ENCODE data around the gene ELP1. TPM values are rescaled to one million over a fixed set of nuclear protein-coding genes. Genes with fewer than 3 reads are reported as not detected.

Gene ELP1
- total and polyA plus RNA-seq, 4 donors, result 4.3 to 20.0 (median 16.7) TPM

GRCh38 chr9:108837530-108837929, 96.4 kb downstream of the ELP1 start:
- H3K4me3 ChIP-seq (ENCODE audit: low read length in 2 of 2), result no peak overlapping the region
- no peaks in the 10 kb centered on the region for H3K36me3 ChIP-seq (ENCODE audit: control insufficient read depth in 1 of 2, insufficient read depth in 2 of 2, low read length in 1 of 2)
- DNase-seq, result no peak
- ATAC-seq (ENCODE audit: low FRiP score), result no peak
- peaks cover 3% of the 10 kb centered on the region for H3K9me3 ChIP-seq (ENCODE audit: control insufficient read depth, low read length)
- 84 to 86% methylated on average over 4 of the region's 4 CpGs for WGBS, 2 donors
- H3K4me1 ChIP-seq (ENCODE audit: control insufficient read depth in 1 of 2, insufficient read depth in 2 of 2, low read length in 2 of 2), result no peaks in the 10 kb centered on the region
- H3K27me3 ChIP-seq (ENCODE audit: control insufficient read depth in 1 of 2, insufficient read depth in 2 of 2, low read length in 1 of 2), result no peaks in the 10 kb centered on the region
- intact Hi-C loops (cut with DNase I), result no loop called here
- H3K27ac ChIP-seq (ENCODE audit: low read depth in 1 of 2, low read length in 2 of 2), result no peak overlapping the region

- no peaks in the 10 kb centered on the region for H3K4me1 ChIP-seq (ENCODE audit: control insufficient read depth in 1 of 2, insufficient read depth in 2 of 2, low read length in 2 of 2)
- no peak overlapping the region for H3K4me3 ChIP-seq (ENCODE audit: low read length in 2 of 2)
- no peaks in the 10 kb centered on the region for H3K36me3 ChIP-seq (ENCODE audit: control insufficient read depth in 1 of 2, insufficient read depth in 2 of 2, low read length in 1 of 2)
- H3K27me3 ChIP-seq (ENCODE audit: control insufficient read depth in 1 of 2, insufficient read depth in 2 of 2, low read length in 1 of 2), result no peaks in the 10 kb centered on the region
- intact Hi-C loops (cut with DNase I), result no loop called here
- WGBS, 2 donors, result 66 to 77% methylated on average over 5 of the region's 5 CpGs
- no peak overlapping the region for H3K27ac ChIP-seq (ENCODE audit: low read depth in 1 of 2, low read length in 2 of 2)
- peaks cover 3% of the 10 kb centered on the region for H3K9me3 ChIP-seq (ENCODE audit: control insufficient read depth, low read length)
- ATAC-seq (ENCODE audit: low FRiP score) (no peak), DNase-seq (no peak)
Observed at GRCh38 chr9:108836781-108837180, 97.1 kb downstream of the ELP1 start.

- no peak overlapping the region for H3K4me3 ChIP-seq (ENCODE audit: low read length in 2 of 2)
- H3K36me3 ChIP-seq (ENCODE audit: control insufficient read depth in 1 of 2, insufficient read depth in 2 of 2, low read length in 1 of 2), result no peaks in the 10 kb centered on the region
- H3K4me1 ChIP-seq (ENCODE audit: control insufficient read depth in 1 of 2, insufficient read depth in 2 of 2, low read length in 2 of 2), result no peaks in the 10 kb centered on the region
- H3K27me3 ChIP-seq (ENCODE audit: control insufficient read depth in 1 of 2, insufficient read depth in 2 of 2, low read length in 1 of 2), result no peaks in the 10 kb centered on the region
- H3K27ac ChIP-seq (ENCODE audit: low read depth in 1 of 2, low read length in 2 of 2), result no peak overlapping the region
- no peak for ATAC-seq (ENCODE audit: low FRiP score)
- no peak for DNase-seq
- peaks cover 3% of the 10 kb centered on the region for H3K9me3 ChIP-seq (ENCODE audit: control insufficient read depth, low read length)
- WGBS, 2 donors, result 92% methylated on average over 9 of the region's 9 CpGs
- intact Hi-C loops (cut with DNase I), result no loop called here
Observed at GRCh38 chr9:108836319-108836718, 97.6 kb downstream of the ELP1 start.

GRCh38 chr9:108835831-108836230, 98.1 kb downstream of the ELP1 start:
- Histone ChIP-seq H3K4me3 (ENCODE audit: low read length in 2 of 2) (no peak overlapping the region), H3K27ac (ENCODE audit: low read depth in 1 of 2, low read length in 2 of 2) (no peak overlapping the region), H3K9me3 (ENCODE audit: control insufficient read depth, low read length) (peaks cover 3% of the 10 kb centered on the region), H3K36me3 (ENCODE audit: control insufficient read depth in 1 of 2, insufficient read depth in 2 of 2, low read length in 1 of 2) (no peaks in the 10 kb centered on the region), H3K4me1 (ENCODE audit: control insufficient read depth in 1 of 2, insufficient read depth in 2 of 2, low read length in 2 of 2) (no peaks in the 10 kb centered on the region), H3K27me3 (ENCODE audit: control insufficient read depth in 1 of 2, insufficient read depth in 2 of 2, low read length in 1 of 2) (no peaks in the 10 kb centered on the region)
- intact Hi-C loops (cut with DNase I), result no loop called here
- DNase-seq (no peak), ATAC-seq (ENCODE audit: low FRiP score) (no peak)
- WGBS, 2 donors, result 91 to 93% methylated on average over 7 of the region's 7 CpGs

- Histone ChIP-seq H3K27ac (ENCODE audit: low read depth in 1 of 2, low read length in 2 of 2) (no peak overlapping the region), H3K4me1 (ENCODE audit: control insufficient read depth in 1 of 2, insufficient read depth in 2 of 2, low read length in 2 of 2) (no peaks in the 10 kb centered on the region), H3K4me3 (ENCODE audit: low read length in 2 of 2) (no peak overlapping the region), H3K27me3 (ENCODE audit: control insufficient read depth in 1 of 2, insufficient read depth in 2 of 2, low read length in 1 of 2) (no peaks in the 10 kb centered on the region), H3K36me3 (ENCODE audit: control insufficient read depth in 1 of 2, insufficient read depth in 2 of 2, low read length in 1 of 2) (no peaks in the 10 kb centered on the region), H3K9me3 (ENCODE audit: control insufficient read depth, low read length) (peaks cover 3% of the 10 kb centered on the region)
- DNase-seq (no peak), ATAC-seq (ENCODE audit: low FRiP score) (no peak)
- intact Hi-C loops (cut with DNase I), result no loop called here
- WGBS, 2 donors, result 66 to 73% methylated on average over 4 of the region's 4 CpGs
Observed at GRCh38 chr9:108834959-108835665, 98.8 kb downstream of the ELP1 start.

- Histone ChIP-seq H3K27ac (ENCODE audit: low read depth in 1 of 2, low read length in 2 of 2) (no peak overlapping the region), H3K36me3 (ENCODE audit: control insufficient read depth in 1 of 2, insufficient read depth in 2 of 2, low read length in 1 of 2) (no peaks in the 10 kb centered on the region), H3K4me1 (ENCODE audit: control insufficient read depth in 1 of 2, insufficient read depth in 2 of 2, low read length in 2 of 2) (no peaks in the 10 kb centered on the region), H3K4me3 (ENCODE audit: low read length in 2 of 2) (no peak overlapping the region), H3K9me3 (ENCODE audit: control insufficient read depth, low read length) (peaks cover 2% of the 10 kb centered on the region), H3K27me3 (ENCODE audit: control insufficient read depth in 1 of 2, insufficient read depth in 2 of 2, low read length in 1 of 2) (no peaks in the 10 kb centered on the region)
- DNase-seq, result no peak
- ATAC-seq (ENCODE audit: low FRiP score), result no peak
- intact Hi-C loops (cut with DNase I), result no loop called here
- WGBS, 2 donors, result 88 to 94% methylated on average over 3 of the region's 3 CpGs
Observed at GRCh38 chr9:108832179-108832500, 101.8 kb downstream of the ELP1 start.

- DNase-seq (no peak), ATAC-seq (ENCODE audit: low FRiP score) (no peak)
- Histone ChIP-seq H3K4me1 (ENCODE audit: control insufficient read depth in 1 of 2, insufficient read depth in 2 of 2, low read length in 2 of 2) (no peaks in the 10 kb centered on the region), H3K27me3 (ENCODE audit: control insufficient read depth in 1 of 2, insufficient read depth in 2 of 2, low read length in 1 of 2) (no peaks in the 10 kb centered on the region), H3K9me3 (ENCODE audit: control insufficient read depth, low read length) (peaks cover 2% of the 10 kb centered on the region), H3K4me3 (ENCODE audit: low read length in 2 of 2) (no peak overlapping the region), H3K27ac (ENCODE audit: low read depth in 1 of 2, low read length in 2 of 2) (no peak overlapping the region), H3K36me3 (ENCODE audit: control insufficient read depth in 1 of 2, insufficient read depth in 2 of 2, low read length in 1 of 2) (no peaks in the 10 kb centered on the region)
- WGBS, 2 donors, result 33 to 37% methylated on average over 1 of the region's 1 CpG
- intact Hi-C loops (cut with DNase I), result no loop called here
Observed at GRCh38 chr9:108831496-108832178, 102.3 kb downstream of the ELP1 start.

GRCh38 chr9:108830272-108830671, 103.7 kb downstream of the ELP1 start:
- 72 to 77% methylated on average over 2 of the region's 2 CpGs for WGBS, 2 donors
- Histone ChIP-seq H3K4me1 (ENCODE audit: control insufficient read depth in 1 of 2, insufficient read depth in 2 of 2, low read length in 2 of 2) (no peaks in the 10 kb centered on the region), H3K36me3 (ENCODE audit: control insufficient read depth in 1 of 2, insufficient read depth in 2 of 2, low read length in 1 of 2) (no peaks in the 10 kb centered on the region), H3K4me3 (ENCODE audit: low read length in 2 of 2) (no peak overlapping the region), H3K27me3 (ENCODE audit: control insufficient read depth in 1 of 2, insufficient read depth in 2 of 2, low read length in 1 of 2) (no peaks in the 10 kb centered on the region), H3K9me3 (ENCODE audit: control insufficient read depth, low read length) (no peaks in the 10 kb centered on the region), H3K27ac (ENCODE audit: low read depth in 1 of 2, low read length in 2 of 2) (no peak overlapping the region)
- intact Hi-C loops (cut with DNase I), result no loop called here
- DNase-seq (no peak), ATAC-seq (ENCODE audit: low FRiP score) (no peak)

GRCh38 chr9:108823829-108824228, 110.1 kb downstream of the ELP1 start:
- Histone ChIP-seq H3K36me3 (ENCODE audit: control insufficient read depth in 1 of 2, insufficient read depth in 2 of 2, low read length in 1 of 2) (no peaks in the 10 kb centered on the region), H3K4me3 (ENCODE audit: low read length in 2 of 2) (peak overlapping the region in 1 of 2 donors; percentile 11), H3K27me3 (ENCODE audit: control insufficient read depth in 1 of 2, insufficient read depth in 2 of 2, low read length in 1 of 2) (no peaks in the 10 kb centered on the region), H3K4me1 (ENCODE audit: control insufficient read depth in 1 of 2, insufficient read depth in 2 of 2, low read length in 2 of 2) (no peaks in the 10 kb centered on the region), H3K9me3 (ENCODE audit: control insufficient read depth, low read length) (peaks cover 6% of the 10 kb centered on the region), H3K27ac (ENCODE audit: low read depth in 1 of 2, low read length in 2 of 2) (no peak overlapping the region)
- WGBS, 2 donors, result 91 to 92% methylated on average over 3 of the region's 3 CpGs
- no peak for ATAC-seq (ENCODE audit: low FRiP score)
- no peak for DNase-seq
- intact Hi-C loops (cut with DNase I), result no loop called here
